Sigmoid colon (tissue), 4 donors: ENCODE measurements around the gene CHSY3.

Experiments
- EP300 ChIP-seq, 4 donors: sonication (generic); formaldehyde crosslinking; IDR thresholded peaks; one replicate each; pipeline ENCODE4 v1.6.1; 2017; ENCODE audit warnings: antibody characterized with exemption in 4 of 4
- POLR2A ChIP-seq, 2 donors: fragments of 450-650 bp; IDR thresholded peaks; one replicate each; pipeline ENCODE4 v1.6.1; 2016; ENCODE audit warnings: antibody characterized with exemption in 2 of 2, mild to moderate bottlenecking in 2 of 2, moderate library complexity in 2 of 2
- POLR2AphosphoS5 ChIP-seq, 4 donors: sonication (generic); formaldehyde crosslinking; IDR thresholded peaks; one replicate each; pipeline ENCODE4 v1.6.1; 2017; ENCODE audit warnings: antibody characterized with exemption in 4 of 4
- TF ChIP-seq, protein P1 (sequence below), 4 experiments: fragments of 450-650 bp in 3 of 4; fragments of 200-600 bp in 1 of 4; IDR thresholded peaks; one replicate each; pipeline ENCODE4 v1.5.1; 2016 to 2019; ENCODE audit warnings: antibody characterized with exemption in 4 of 4, mild to moderate bottlenecking in 3 of 4, moderate library complexity in 2 of 4

DNA sequence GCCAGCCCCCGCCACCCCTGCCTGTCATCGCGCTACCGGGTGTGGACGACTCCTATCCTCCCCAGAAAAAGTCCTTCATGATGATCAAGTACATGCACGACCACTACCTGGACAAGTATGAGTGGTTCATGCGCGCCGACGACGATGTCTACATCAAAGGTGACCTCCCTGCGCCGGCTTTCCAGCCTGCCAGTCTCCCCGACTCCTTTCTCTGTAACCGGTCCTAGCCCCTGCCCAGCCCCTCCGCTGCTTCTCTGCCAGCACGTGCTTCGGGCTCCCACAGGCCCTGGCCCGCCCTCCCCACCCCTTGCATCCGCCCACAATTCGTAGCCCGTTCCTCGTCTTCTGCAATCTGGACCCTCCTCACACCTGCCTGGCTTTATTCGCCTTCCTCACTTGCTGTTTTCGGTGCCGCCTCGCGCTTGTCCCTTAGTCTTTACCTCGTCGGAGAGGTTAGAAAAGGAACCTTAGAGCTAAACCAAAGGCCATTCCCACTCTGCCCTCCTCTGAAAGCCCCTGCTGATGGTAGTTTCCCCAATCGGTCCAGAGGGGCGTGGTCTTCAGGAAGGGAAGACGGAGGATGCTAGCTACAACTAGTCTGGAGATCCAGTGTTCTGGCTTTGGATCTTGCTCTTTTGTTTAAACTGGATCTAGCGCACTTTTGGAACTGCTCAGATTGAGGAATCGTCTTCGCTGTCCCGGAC lies 1.4 kb downstream of the CHSY3 start:
- TF ChIP-seq, protein P1, sequence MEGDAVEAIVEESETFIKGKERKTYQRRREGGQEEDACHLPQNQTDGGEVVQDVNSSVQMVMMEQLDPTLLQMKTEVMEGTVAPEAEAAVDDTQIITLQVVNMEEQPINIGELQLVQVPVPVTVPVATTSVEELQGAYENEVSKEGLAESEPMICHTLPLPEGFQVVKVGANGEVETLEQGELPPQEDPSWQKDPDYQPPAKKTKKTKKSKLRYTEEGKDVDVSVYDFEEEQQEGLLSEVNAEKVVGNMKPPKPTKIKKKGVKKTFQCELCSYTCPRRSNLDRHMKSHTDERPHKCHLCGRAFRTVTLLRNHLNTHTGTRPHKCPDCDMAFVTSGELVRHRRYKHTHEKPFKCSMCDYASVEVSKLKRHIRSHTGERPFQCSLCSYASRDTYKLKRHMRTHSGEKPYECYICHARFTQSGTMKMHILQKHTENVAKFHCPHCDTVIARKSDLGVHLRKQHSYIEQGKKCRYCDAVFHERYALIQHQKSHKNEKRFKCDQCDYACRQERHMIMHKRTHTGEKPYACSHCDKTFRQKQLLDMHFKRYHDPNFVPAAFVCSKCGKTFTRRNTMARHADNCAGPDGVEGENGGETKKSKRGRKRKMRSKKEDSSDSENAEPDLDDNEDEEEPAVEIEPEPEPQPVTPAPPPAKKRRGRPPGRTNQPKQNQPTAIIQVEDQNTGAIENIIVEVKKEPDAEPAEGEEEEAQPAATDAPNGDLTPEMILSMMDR (IDR thresholded peaks at IDR 0.05): no peak
- no peak for TF ChIP-seq EP300 (IDR thresholded peaks at IDR 0.05)
- no peak for TF ChIP-seq POLR2A (IDR thresholded peaks at IDR 0.05)
- no peak for TF ChIP-seq POLR2AphosphoS5 (IDR thresholded peaks at IDR 0.05)
